Right lobe of liver (tissue), 6 donors: ENCODE data around the gene DLEC1. TPM values are rescaled to one million over a fixed set of nuclear protein-coding genes. Genes with fewer than 3 reads are reported as not detected.
A peak's percentile ranks its signal among the peaks of the same experiment; 100 is the strongest.

ENCODE experiments used
- ATAC-seq, 4 donors: fragments of 200-7000 bp; cut with Tn5 transposase; one replicate each; pipeline ENCODE4 v1.9.1; 2020; ENCODE audit warnings: mild to moderate bottlenecking in 4 of 4, moderate library complexity in 4 of 4
- DNase-seq, 3 donors: peaks; one replicate each; pipeline ENCODE4 v3.0.0-alpha.2; 2020
- H3K27ac ChIP-seq, 3 donors: fragments of 200-600 bp; one replicate each; pipeline ENCODE4 v1.8.0; 2022
- H3K27me3 ChIP-seq, 2 donors: fragments of 200-600 bp; one replicate each; pipeline ENCODE4 v1.8.0; 2022
- H3K36me3 ChIP-seq, 4 donors: fragments of 200-600 bp; sonication (generic) in 1 of 4; one replicate each; pipeline versions ENCODE4 v1.5.1 to v1.8.0; 2017 to 2022; ENCODE audit warnings: control low read depth in 1 of 4
- H3K4me1 ChIP-seq, 4 donors: fragments of 200-600 bp; sonication (generic) in 1 of 4; one replicate each; pipeline versions ENCODE4 v1.5.1 to v1.8.0; 2017 to 2022; ENCODE audit warnings: control low read depth in 1 of 4
- H3K4me3 ChIP-seq, 3 donors: fragments of 200-600 bp; one replicate each; pipeline ENCODE4 v1.8.0; 2022
- H3K9me3 ChIP-seq, 4 donors: fragments of 200-600 bp; sonication (generic) in 1 of 4; one replicate each; pipeline versions ENCODE4 v1.5.1 to v1.8.0; 2017 to 2022; ENCODE audit warnings: control low read depth in 1 of 4
- POLR2A ChIP-seq: fragments of 450-650 bp; IDR thresholded peaks from one replicate; pipeline ENCODE4 v1.6.1; 2017; ENCODE audit warnings: antibody characterized with exemption, mild to moderate bottlenecking
- WGBS: methylation state at CpG from one replicate; pipeline ENCODE4 v1.1.6; 2018; ENCODE audit warnings: low coverage, low lambda C conversion rate; ENCODE audit not compliant: insufficient coverage; ENCODE audit errors: missing lambda C conversion rate; 5-methylcytosine and 5-hydroxymethylcytosine counted together
- intact Hi-C, 2 donors: fragments of 100-400 bp; cut with DNase I; formaldehyde crosslinking; loops; one replicate each; pipeline versions ENCODE4 v1.11.2 to v1.14.1; 2022
- total RNA-seq, 6 experiments: library from RNA; depleted of rRNA in 2 of 6; stranded (reverse); fragments of >200 nt in 2 of 6; fragmentation: NEBNext Ultra II Directional in 3 of 6; extraction: Animal tissue kit (Norgen Biotek cat#: 25700) in 3 of 6; gene quantifications; one replicate each; pipeline versions ENCODE4 v1.1.0 to v1.2.4, GENCODE V29; 2016 to 2023
- TF ChIP-seq, protein P1 (sequence below), 4 donors: fragments of 200-600 bp in 3 of 4; fragments of 450-650 bp in 1 of 4; IDR thresholded peaks; one replicate each; pipeline versions ENCODE4 v1.5.1 to v1.8.0; 2016 to 2022; ENCODE audit warnings: antibody characterized with exemption in 4 of 4, mild to moderate bottlenecking in 2 of 4
- donor health status: DM: no; HTN: yes; CAD: no.
- donor health status: DM: no; HTN: no; CAD: no.
- donor health status: DM: no; HTN: no; CAD: no.
- donor health status: DM: no; HTN: yes; CAD: no.
- donor health status: DM: no; HTN: yes; CAD: no.

DLEC1 gene
- total RNA-seq, 6 experiments from 2014 or later = 0.04 to 0.18 (median 0.15) TPM; not detected in 2

DNA sequence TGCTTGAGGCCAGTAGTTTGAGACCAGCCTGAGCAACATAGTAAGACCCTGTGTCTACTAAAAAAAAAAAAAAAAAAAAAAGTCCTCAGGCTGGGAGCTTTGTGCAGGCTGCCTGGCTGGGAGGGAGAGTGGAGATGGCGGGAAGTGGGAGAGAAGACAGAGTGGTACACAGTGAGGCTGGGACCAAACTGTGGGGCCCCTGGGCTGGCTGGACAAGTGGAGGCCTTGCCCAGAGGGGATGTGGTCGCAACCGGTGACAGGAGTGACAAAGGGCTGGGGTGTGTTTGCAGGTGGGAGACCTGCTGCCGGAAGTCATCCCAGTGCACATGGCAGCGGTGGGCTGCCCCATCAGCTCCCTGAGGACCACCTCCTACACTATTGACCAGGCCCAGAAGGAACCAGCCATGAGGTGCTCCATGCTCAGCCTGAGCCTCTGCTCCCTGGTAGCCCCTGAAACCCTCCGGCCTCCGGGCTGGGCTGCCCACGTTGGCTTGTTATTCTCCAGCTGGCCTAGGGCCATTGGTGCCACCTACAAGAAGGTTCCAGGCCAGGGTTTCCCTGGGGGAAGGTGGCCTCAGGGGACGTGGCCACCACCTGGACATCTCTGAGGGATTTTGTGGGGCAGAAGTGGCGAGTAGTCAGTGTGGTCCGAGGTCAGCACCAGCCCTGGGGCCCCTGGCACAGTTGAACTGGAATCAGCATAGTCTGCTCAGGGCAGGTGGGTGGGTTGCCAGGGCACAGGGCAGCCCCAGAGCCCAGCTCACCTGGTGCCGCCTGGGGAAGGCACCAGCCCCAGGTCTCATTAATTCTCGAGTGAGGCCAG lies 75.3 kb downstream of the DLEC1 start:
- TF ChIP-seq POLR2A = no peak
- TF ChIP-seq, protein P1, sequence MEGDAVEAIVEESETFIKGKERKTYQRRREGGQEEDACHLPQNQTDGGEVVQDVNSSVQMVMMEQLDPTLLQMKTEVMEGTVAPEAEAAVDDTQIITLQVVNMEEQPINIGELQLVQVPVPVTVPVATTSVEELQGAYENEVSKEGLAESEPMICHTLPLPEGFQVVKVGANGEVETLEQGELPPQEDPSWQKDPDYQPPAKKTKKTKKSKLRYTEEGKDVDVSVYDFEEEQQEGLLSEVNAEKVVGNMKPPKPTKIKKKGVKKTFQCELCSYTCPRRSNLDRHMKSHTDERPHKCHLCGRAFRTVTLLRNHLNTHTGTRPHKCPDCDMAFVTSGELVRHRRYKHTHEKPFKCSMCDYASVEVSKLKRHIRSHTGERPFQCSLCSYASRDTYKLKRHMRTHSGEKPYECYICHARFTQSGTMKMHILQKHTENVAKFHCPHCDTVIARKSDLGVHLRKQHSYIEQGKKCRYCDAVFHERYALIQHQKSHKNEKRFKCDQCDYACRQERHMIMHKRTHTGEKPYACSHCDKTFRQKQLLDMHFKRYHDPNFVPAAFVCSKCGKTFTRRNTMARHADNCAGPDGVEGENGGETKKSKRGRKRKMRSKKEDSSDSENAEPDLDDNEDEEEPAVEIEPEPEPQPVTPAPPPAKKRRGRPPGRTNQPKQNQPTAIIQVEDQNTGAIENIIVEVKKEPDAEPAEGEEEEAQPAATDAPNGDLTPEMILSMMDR (IDR thresholded peaks at IDR 0.05) = no peak
- Histone ChIP-seq H3K4me1 (peaks cover 0 to 15% (median 0%) of the 10 kb centered on the region in 4 donors), H3K36me3 (no peaks in the 10 kb centered on the region), H3K4me3 (no peak overlapping the region), H3K27ac (no peak overlapping the region), H3K27me3 (no peaks in the 10 kb centered on the region), H3K9me3 (no peaks in the 10 kb centered on the region)
- WGBS = 65% methylated on average over 4 of the region's 13 CpGs
- intact Hi-C loops = loop anchor here (10.0 kb wide), 1 partner anchor 109 kb away; no protein-coding TSS in a partner anchor
- DNase-seq (peak; percentile 9 to 46 (median 40)), ATAC-seq (no peak)

DNA sequence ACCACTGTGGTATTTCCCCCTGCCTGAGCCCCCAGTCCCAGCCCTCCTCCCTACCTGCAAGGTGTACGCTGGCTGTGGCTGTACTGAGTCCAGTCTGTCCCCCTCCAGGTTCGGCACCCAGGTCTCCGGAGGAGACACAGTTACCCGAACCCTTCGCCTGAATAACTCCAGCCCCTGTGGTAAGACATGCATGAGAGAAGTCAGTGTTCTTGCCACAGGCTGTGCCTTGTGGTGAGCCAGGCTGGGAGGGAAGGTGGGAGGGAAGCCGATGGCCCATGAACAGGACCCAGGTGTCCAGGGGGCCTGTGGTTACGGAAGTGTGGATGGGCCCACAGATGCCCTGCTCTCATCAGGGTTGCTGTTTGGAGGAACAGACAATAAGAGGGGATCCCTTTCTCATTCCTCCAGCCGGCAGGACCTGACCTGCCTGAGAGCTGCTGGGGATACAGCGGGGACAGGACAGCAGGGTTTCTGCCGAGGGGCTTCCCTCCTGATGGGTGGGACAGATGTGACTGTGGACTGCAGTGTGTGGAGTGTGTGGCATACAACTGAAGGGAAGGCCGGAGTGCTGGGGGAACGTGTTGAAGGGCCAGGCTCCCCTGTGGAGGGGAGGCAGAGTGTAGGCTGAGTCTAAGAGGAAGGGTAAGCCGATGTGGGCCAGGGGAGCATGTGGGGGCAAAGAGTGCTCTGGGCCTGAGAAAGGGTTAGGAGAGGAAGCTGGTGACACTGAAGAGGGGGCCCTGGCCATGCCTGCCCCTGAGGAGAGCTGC lies 76.1 kb downstream of the DLEC1 start:
- H3K4me1 ChIP-seq = peaks cover 0 to 15% (median 2%) of the 10 kb centered on the region in 4 donors
- peaks cover 0 to 7% (median 0%) of the 10 kb centered on the region in 4 donors for H3K36me3 ChIP-seq
- no peak overlapping the region for H3K27ac ChIP-seq
- H3K4me3 ChIP-seq = no peak overlapping the region
- TF ChIP-seq, protein P1 (IDR thresholded peaks at IDR 0.05) = no peak
- TF ChIP-seq POLR2A = no peak
- ATAC-seq = no peak
- WGBS = 39% methylated on average over 3 of the region's 13 CpGs
- H3K9me3 ChIP-seq = no peaks in the 10 kb centered on the region
- H3K27me3 ChIP-seq = no peaks in the 10 kb centered on the region
- intact Hi-C loops = loop anchor here (10.0 kb wide), 1 partner anchor 110 kb away; no protein-coding TSS in a partner anchor
- DNase-seq = peak; percentile 6 to 42 (median 39)

DNA sequence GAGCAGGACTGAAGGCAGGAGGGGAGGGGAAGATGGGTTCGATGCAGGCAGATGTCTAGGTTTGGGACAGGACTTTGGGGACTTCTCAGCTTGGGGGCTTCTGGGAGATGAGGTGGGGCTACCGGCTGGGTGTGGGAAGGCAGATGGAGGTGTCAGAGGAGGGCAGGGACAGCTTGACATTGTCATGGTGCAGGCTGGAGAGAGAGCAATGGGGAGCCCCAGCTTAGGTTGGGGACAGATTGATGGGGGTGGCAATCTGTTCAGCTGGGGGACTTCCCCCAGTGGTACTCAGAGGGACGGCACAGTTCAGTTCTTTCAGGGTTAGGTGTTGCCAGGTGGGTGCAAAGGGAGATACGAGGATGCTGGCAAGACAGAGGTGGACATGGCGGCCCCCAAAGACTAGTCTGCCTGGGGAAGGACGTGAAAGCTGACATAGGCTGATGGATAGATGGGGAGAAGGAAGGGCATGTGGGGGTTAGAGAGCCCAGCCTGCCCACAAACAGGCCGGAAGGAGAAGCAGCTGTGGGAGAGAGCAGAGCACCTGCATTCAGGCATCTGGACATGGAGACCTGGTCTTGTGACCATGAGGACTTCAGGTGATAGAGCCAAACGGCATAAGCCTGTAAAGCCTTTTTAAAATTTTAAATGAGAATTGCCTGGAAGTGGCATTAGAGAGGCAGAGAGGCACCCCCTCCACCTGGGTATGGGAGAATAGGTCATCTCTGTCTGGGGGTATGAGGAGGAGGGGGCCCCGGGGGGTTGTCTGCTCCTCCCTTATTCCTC lies 76.8 kb downstream of the DLEC1 start:
- Histone ChIP-seq H3K9me3 (no peaks in the 10 kb centered on the region), H3K4me3 (no peak overlapping the region), H3K27ac (no peak overlapping the region), H3K36me3 (peaks cover 0 to 15% (median 2%) of the 10 kb centered on the region in 4 donors), H3K4me1 (peaks cover 0 to 17% (median 3%) of the 10 kb centered on the region in 4 donors), H3K27me3 (no peaks in the 10 kb centered on the region)
- DNase-seq (peak; percentile 10 to 43 (median 29)), ATAC-seq (no peak)
- WGBS = 41% methylated on average over 8 of the region's 9 CpGs
- TF ChIP-seq, protein P1 (IDR thresholded peaks at IDR 0.05) = no peak
- no peak for TF ChIP-seq POLR2A
- intact Hi-C loops = loop anchor here (10.0 kb wide), 1 partner anchor 111 kb away; no protein-coding TSS in a partner anchor
